Loucy (cell line): Measurements from ENCODE around the gene TRAF2.
A peak's percentile ranks its signal among the peaks of the same experiment; 100 is the strongest.

Source experiments
- H2AFZ ChIP-seq: fragments of 200-600 bp; sonication (generic); 2 replicates; pipeline ENCODE4 v1.6.0; 2016; ENCODE audit warnings: antibody characterized with exemption, mild to moderate bottlenecking, low read length, moderate library complexity
- H3F3A ChIP-seq: fragments of 200-600 bp; 2 replicates; pipeline ENCODE4 v1.6.0; 2016; ENCODE audit warnings: antibody characterized with exemption, low read depth, mild to moderate bottlenecking
- H3K27me3 ChIP-seq: fragments of 200-600 bp; sonication (generic); 2 replicates; pipeline ENCODE4 v1.6.1; 2014; ENCODE audit warnings: low read length, mild to moderate bottlenecking; ENCODE audit not compliant: insufficient read depth, poor library complexity, severe bottlenecking
- H3K36me3 ChIP-seq: fragments of 200-600 bp; sonication (generic); 2 replicates; pipeline ENCODE4 v1.6.1; 2016; ENCODE audit warnings: low read length; ENCODE audit not compliant: insufficient read depth
- H3K4me1 ChIP-seq: fragments of 200-600 bp; sonication (generic); 2 replicates; pipeline ENCODE4 v1.5.1; 2014; ENCODE audit warnings: low read length, mild to moderate bottlenecking; ENCODE audit not compliant: insufficient read depth, poor library complexity, severe bottlenecking
- H3K4me2 ChIP-seq: fragments of 200-600 bp; sonication (generic); 2 replicates; pipeline ENCODE4 v1.6.0; 2014; ENCODE audit warnings: antibody characterized with exemption, low read length, low read depth, mild to moderate bottlenecking; ENCODE audit not compliant: poor library complexity, severe bottlenecking
- H3K4me3 ChIP-seq: fragments of 200-600 bp; sonication (generic); 2 replicates; pipeline ENCODE4 v1.5.1; 2014; ENCODE audit warnings: low read length, mild to moderate bottlenecking, mixed read lengths; ENCODE audit not compliant: poor library complexity, severe bottlenecking
- H3K79me2 ChIP-seq: fragments of 200-600 bp; sonication (generic); 2 replicates; pipeline ENCODE4 v1.6.1; 2014; ENCODE audit warnings: low read length; ENCODE audit not compliant: insufficient read depth
- H3K9ac ChIP-seq: fragments of 200-600 bp; sonication (generic); 2 replicates; pipeline ENCODE4 v1.6.0; 2014; ENCODE audit warnings: mild to moderate bottlenecking, low read depth, low read length, moderate library complexity; ENCODE audit not compliant: poor library complexity, severe bottlenecking
- H3K9me2 ChIP-seq: fragments of 200-600 bp; sonication (generic); replicated peaks from 2 replicates; pipeline ENCODE4 v1.6.1; 2016; ENCODE audit warnings: low read depth, low read length, mixed read lengths
- H3K9me3 ChIP-seq: fragments of 200-600 bp; sonication (generic); 2 replicates; pipeline ENCODE4 v1.6.1; 2014; ENCODE audit warnings: mild to moderate bottlenecking, antibody characterized with exemption, low read length, low read depth; ENCODE audit not compliant: insufficient read depth
- H4K20me1 ChIP-seq: fragments of 200-600 bp; sonication (generic); 2 replicates; pipeline ENCODE4 v1.6.0; 2014; ENCODE audit warnings: antibody characterized with exemption, low read length, mild to moderate bottlenecking; ENCODE audit not compliant: insufficient read depth, poor library complexity, severe bottlenecking
- EZH2phosphoT487 ChIP-seq: fragments of 200-600 bp; IDR thresholded peaks from 2 replicates; pipeline ENCODE4 v1.6.1; 2018; ENCODE audit warnings: antibody characterized with exemption, mild to moderate bottlenecking, moderate library complexity, borderline replicate concordance
- TF ChIP-seq, protein P1 (sequence below): fragments of 200-600 bp; sonication (generic); conservative IDR thresholded peaks from 2 replicates; pipeline ENCODE4 v1.5.1; 2014; ENCODE audit warnings: mild to moderate bottlenecking, antibody characterized with exemption, low read length

The TRAF2 gene

DNA sequence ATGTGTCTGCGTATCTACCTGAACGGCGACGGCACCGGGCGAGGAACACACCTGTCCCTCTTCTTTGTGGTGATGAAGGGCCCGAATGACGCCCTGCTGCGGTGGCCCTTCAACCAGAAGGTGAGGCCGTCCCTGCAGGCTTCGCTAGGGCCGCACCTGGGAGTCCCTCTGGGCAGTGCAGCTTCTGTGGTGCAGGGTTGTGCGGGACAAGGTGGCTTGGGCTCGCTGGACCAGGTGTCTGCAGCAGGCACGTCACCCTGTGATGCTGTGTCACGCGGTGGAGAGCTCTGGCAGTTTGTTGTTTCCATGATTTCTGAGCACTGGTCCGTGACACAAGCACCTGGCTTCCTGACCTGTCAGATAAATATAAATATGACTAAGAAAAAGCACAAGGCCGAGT, 37.6 kb downstream of the TRAF2 start:
- no peak overlapping the region for H3K9ac ChIP-seq
- no peaks in the 10 kb centered on the region for H3K27me3 ChIP-seq
- H3K9me3 ChIP-seq = no peaks in the 10 kb centered on the region
- no peak for TF ChIP-seq EZH2phosphoT487
- no peaks in the 10 kb centered on the region for H3F3A ChIP-seq
- H2AFZ ChIP-seq = no peak overlapping the region
- H4K20me1 ChIP-seq = no peaks in the 10 kb centered on the region
- H3K79me2 ChIP-seq = no peaks in the 10 kb centered on the region
- no peaks in the 10 kb centered on the region for H3K4me1 ChIP-seq
- H3K9me2 ChIP-seq = no peaks in the 10 kb centered on the region
- H3K4me3 ChIP-seq = no peak overlapping the region
- H3K4me2 ChIP-seq = no peak overlapping the region
- peaks cover 74% of the 10 kb centered on the region; the same call in 1 of the 2 replicates for H3K36me3 ChIP-seq

DNA sequence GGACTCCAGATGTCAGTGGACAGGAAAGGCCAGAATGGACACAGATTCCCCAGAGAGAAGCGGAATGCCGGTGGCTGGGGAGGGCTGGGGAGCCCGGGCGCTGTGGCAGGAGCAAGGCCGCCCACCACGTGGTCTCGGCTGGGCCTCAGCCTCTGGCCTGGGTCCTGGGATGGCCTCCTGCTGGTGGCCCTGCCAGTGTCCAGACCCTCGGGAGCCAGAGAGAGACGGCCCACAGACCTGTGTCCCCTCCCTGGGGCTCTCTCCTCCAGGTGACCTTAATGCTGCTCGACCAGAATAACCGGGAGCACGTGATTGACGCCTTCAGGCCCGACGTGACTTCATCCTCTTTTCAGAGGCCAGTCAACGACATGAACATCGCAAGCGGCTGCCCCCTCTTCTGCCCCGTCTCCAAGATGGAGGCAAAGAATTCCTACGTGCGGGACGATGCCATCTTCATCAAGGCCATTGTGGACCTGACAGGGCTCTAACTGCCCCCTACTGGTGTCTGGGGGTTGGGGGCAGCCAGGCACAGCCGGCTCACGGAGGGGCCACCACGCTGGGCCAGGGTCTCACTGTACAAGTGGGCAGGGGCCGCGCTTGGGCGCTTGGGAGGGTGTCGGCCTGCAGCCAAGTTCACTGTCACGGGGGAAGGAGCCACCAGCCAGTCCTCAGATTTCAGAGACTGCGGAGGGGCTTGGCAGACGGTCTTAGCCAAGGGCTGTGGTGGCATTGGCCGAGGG, 39.3 kb downstream of the TRAF2 start:
- Histone ChIP-seq H3K27me3 (no peaks in the 10 kb centered on the region), H3F3A (no peaks in the 10 kb centered on the region), H3K9ac (no peak overlapping the region), H3K4me2 (no peak overlapping the region), H3K79me2 (no peaks in the 10 kb centered on the region), H3K9me2 (no peaks in the 10 kb centered on the region), H2AFZ (no peak overlapping the region), H3K4me3 (no peak overlapping the region), H4K20me1 (no peaks in the 10 kb centered on the region), H3K4me1 (no peaks in the 10 kb centered on the region), H3K9me3 (no peaks in the 10 kb centered on the region), H3K36me3 (peaks cover 61% of the 10 kb centered on the region; the same call in 1 of the 2 replicates)
- TF ChIP-seq EZH2phosphoT487 = no peak
- TF ChIP-seq, protein P1, sequence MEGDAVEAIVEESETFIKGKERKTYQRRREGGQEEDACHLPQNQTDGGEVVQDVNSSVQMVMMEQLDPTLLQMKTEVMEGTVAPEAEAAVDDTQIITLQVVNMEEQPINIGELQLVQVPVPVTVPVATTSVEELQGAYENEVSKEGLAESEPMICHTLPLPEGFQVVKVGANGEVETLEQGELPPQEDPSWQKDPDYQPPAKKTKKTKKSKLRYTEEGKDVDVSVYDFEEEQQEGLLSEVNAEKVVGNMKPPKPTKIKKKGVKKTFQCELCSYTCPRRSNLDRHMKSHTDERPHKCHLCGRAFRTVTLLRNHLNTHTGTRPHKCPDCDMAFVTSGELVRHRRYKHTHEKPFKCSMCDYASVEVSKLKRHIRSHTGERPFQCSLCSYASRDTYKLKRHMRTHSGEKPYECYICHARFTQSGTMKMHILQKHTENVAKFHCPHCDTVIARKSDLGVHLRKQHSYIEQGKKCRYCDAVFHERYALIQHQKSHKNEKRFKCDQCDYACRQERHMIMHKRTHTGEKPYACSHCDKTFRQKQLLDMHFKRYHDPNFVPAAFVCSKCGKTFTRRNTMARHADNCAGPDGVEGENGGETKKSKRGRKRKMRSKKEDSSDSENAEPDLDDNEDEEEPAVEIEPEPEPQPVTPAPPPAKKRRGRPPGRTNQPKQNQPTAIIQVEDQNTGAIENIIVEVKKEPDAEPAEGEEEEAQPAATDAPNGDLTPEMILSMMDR = 0 out of 2 replicates have a peak, but pooled peaks have one; percentile 20

DNA sequence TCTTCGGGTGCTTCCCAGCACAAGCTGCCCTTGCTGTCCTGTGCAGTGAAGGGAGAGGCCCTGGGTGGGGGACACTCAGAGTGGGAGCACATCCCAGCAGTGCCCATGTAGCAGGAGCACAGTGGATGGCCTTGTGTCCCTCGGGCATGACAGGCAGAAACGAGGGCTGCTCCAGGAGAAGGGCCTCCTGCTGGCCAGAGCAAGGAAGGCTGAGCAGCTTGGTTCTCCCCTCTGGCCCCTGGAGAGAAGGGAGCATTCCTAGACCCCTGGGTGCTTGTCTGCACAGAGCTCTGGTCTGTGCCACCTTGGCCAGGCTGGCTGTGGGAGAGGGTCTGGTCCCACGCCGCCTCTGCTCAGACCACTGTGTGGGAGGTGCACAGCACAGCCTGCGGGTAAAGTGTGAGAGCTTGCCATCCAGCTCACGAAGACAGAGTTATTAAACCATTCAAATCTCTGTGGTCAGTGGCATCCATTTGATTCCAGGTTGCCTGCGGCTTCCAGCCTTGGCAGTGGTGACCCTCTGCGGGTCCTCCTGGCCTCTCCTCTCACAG, 39.9 kb downstream of the TRAF2 start:
- no peaks in the 10 kb centered on the region for H3K79me2 ChIP-seq
- H3K4me1 ChIP-seq = no peaks in the 10 kb centered on the region
- no peak overlapping the region for H2AFZ ChIP-seq
- no peaks in the 10 kb centered on the region for H4K20me1 ChIP-seq
- no peaks in the 10 kb centered on the region for H3F3A ChIP-seq
- no peak overlapping the region for H3K4me2 ChIP-seq
- no peak overlapping the region for H3K4me3 ChIP-seq
- TF ChIP-seq, protein P1 = no peak
- TF ChIP-seq EZH2phosphoT487 = no peak
- no peak overlapping the region for H3K9ac ChIP-seq
- H3K36me3 ChIP-seq = peaks cover 55% of the 10 kb centered on the region; the same call in 1 of the 2 replicates
- H3K9me3 ChIP-seq = no peaks in the 10 kb centered on the region
- H3K9me2 ChIP-seq = no peaks in the 10 kb centered on the region
- no peaks in the 10 kb centered on the region for H3K27me3 ChIP-seq
